ENCODE measurements around the gene SLFN5.
"Not testable (repeated sequence)": the region's sequence is repeated elsewhere in the genome, so short reads cannot be mapped to it uniquely, and the experiment has no call there.

SLFN5 gene

DNA sequence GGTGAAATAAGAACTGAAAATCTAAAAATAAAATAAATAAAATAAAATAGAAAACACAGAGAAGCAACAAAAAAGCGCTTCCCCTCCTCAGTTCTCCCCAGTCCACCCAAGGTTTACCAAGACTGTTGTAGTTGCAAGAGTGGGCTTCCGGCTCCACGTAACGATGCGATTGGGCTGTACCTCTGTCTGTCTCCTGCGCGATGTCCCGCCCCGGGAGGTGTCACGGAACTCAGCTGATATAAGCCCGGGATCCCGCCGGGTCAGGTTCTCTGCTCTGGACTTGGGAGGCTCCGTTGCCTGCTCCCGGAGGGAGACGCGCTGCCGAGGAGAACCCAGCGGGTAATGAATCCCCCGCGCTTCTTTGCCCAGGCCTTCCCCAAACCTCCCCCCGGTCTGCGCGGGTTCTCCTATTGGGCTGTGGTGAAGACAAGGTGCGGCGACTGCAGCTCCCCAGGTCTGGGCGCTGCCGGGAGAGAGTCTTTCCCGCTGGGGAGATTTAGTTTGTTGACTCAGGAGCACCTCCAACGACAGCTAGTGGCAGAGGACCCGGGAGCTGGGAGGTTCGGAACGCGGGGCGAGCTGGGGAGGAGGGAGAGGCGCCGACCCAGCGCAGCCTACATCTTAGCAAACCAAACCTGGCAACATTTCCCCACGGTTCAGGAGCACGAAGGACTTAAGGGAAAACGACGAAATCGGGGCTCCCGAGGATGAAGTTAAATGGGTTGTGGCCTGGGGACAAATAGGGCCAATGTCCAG, at the start of gene SLFN5:
Gene SLFN5 (plus strand): TSS at position 268 of the 756 bp plus-strand sequence. CDS start 15,619 bp downstream, outside the sequence.
- DNase-seq (ENCODE audit: low read depth in 2 of 2): peak; percentile 76 to 79

- not testable (repeated sequence) for DNase-seq (ENCODE audit: low read depth in 2 of 2)
Observed at GRCh38 chr17:35194001-35194400, 48.9 kb upstream of the SLFN5 start, which contains the start of gene SLC35G3. SLC35G3 (minus strand) TSS chr17:35194393; CDS start chr17:35194307, 86 bp downstream.

DNA sequence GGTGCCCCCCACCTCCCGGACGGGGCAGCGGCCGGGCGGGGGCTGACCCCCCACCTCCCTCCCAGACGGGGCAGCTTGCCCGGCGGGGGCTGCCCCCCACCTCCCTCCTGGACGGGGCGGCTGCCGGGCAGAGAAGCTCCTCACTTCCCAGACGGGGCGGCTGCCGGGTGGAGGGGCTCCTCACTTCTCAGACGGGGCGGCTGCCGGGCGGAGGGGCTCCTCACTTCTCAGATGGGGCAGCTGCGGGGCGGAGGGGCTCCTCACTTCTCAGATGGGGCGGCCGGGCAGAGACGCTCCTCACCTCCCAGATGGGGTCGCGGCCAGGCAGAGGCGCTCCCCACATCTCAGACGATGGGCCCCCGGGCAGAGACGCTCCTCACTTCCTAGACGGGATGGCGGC, 47.8 kb upstream of the SLFN5 start:
- not testable (repeated sequence) for DNase-seq (ENCODE audit: low read depth in 2 of 2)

DNA sequence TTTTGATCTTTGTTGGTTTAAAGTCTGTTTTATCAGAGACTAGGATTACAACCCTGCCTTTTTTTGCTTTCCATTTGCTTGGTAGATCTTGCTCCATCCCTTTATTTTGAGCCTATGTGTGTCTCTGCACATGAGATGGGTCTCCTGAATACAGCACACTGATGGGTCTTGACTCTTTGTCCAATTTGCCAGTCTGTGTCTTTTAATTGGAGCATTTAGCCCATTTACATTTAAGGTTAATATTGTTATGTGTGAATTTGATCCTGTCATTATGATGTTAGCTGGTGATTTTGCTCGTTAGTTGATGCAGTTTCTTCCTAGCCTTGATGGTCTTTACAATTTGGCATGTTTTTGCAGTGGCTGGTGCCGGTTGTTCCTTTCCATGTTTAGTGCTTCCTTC, 40.3 kb upstream of the SLFN5 start:
- not testable (repeated sequence) for DNase-seq (ENCODE audit: low read depth in 2 of 2)

- DNase-seq (ENCODE audit: low read depth in 2 of 2): no peak
Observed at GRCh38 chr17:35210741-35211140, 32.1 kb upstream of the SLFN5 start.

DNA sequence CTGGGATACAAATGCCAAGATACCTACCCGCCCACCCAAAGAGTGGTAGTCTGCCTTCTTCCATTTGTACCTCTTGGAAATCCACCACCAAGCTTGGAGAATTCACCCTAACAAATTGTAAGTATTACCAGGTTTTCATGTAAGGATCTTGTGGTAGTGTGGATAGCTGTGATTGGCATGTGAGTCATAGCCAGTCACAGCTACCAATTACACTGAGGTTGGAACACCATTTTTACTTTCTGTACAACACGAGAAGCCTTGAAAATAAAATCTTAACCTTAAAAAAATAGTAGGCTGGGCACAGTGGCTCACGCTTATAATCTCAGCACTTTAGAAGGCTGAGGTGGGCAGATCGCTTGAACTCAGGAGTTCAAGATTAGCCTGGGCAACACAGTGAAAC, 30.2 kb upstream of the SLFN5 start:
- no peak for DNase-seq (ENCODE audit: low read depth in 2 of 2)

DNA sequence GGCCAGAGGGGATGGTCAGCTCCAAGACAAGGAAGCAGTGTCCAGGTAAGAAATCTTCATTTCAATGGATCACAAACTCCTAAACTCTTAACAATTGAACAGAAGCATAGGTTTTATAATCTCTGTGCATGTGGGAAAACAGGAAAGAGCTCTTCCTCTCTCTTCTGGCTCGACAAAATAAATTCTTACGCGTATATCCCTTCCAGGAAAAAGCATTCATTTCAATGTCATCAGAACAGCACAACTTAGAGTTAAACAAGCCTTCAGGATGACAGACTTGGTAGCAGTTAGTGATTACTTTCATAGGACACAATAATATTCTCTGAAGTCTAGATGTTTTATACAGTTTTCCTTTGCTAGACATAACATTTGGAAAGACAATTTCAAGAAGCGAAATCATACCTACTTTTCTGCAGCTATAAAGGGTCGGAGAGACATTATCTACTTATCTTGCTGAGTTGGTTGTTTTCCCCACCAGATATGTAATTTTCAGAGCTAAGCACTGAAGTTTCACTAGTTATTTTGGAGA, 29.4 kb upstream of the SLFN5 start:
- no peak for DNase-seq (ENCODE audit: low read depth in 2 of 2)

GRCh38 chr17:35214192-35214591, 28.7 kb upstream of the SLFN5 start:
- DNase-seq (ENCODE audit: low read depth in 2 of 2): no peak

- DNase-seq (ENCODE audit: low read depth in 2 of 2): no peak
Observed at GRCh38 chr17:35214631-35215273, 28.1 kb upstream of the SLFN5 start.

GRCh38 chr17:35217107-35217506, 25.8 kb upstream of the SLFN5 start:
- no peak for DNase-seq (ENCODE audit: low read depth in 2 of 2)

- no peak for DNase-seq (ENCODE audit: low read depth in 2 of 2)
Observed at GRCh38 chr17:35218915-35219314, 24.0 kb upstream of the SLFN5 start.

DNA sequence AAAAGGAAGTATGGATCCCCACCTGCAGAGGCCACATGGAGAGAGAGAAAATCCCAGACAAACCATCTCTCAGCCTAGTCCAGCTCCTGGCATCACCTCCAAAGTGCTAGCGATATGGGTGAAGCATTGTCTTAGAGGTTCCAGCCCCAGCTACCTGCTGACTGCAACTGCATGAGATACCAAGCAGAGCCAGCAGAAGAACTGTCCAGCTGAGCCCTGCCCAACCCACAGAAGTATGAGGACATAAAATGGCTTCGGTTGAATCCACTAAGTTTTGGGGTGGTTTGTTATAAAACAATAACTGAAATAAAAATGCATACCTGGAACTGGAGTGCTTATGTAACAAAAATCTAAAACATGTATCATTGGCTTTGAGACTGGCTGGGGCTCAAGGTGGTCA, 20.4 kb upstream of the SLFN5 start:
- DNase-seq (ENCODE audit: low read depth in 2 of 2): no peak

- no peak for DNase-seq (ENCODE audit: low read depth in 2 of 2)
Observed at GRCh38 chr17:35224436-35224835, 18.4 kb upstream of the SLFN5 start.

GRCh38 chr17:35227546-35227945, 15.3 kb upstream of the SLFN5 start:
- DNase-seq (ENCODE audit: low read depth in 2 of 2): no peak

GRCh38 chr17:35229638-35230037, 13.2 kb upstream of the SLFN5 start:
- no peak for DNase-seq (ENCODE audit: low read depth in 2 of 2)

DNA sequence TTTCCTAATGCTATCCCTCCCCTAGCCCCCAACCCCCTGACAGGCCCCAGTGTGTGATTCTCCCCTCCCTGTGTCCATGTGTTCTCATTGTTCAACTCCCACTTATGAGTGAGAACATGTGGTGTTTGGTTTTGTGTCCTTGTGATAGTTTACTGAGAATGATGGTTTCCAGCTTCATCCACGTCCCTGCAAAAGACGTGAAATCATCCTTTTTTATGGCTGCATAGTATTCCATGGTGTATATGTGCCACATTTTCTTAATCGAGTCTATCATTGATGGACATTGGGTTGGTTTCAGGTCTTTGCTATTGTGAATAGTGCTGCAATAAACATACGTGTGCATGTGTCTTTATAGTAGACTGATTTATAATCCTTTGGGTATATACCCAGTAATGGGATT, 8.6 kb upstream of the SLFN5 start:
- not testable (repeated sequence) for DNase-seq (ENCODE audit: low read depth in 2 of 2)

DNA sequence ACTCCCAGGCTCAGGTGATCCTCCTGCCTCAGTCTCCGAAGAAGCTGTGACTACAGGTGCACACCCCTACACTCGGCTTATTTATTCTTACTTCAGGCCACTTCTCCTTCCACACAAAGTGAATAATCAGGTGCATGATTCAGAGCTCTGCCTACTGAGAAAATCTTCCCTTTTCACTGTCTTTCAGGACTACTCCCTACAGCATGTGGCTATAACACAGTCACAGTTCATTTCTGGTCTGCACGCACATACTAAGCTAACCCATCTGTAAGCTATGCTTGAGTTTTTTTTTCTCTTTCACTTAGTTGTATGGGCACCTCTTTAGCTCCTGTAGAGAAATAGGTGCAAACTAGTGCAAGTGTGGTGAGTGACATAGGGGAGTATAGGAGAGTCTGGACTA, 7.6 kb upstream of the SLFN5 start:
- no peak for DNase-seq (ENCODE audit: low read depth in 2 of 2)

GRCh38 chr17:35235917-35236316, 7.0 kb upstream of the SLFN5 start:
- no peak for DNase-seq (ENCODE audit: low read depth in 2 of 2)

GRCh38 chr17:35236821-35237220, 6.1 kb upstream of the SLFN5 start:
- no peak for DNase-seq (ENCODE audit: low read depth in 2 of 2)

GRCh38 chr17:35238821-35239220, 4.1 kb upstream of the SLFN5 start:
- no peak for DNase-seq (ENCODE audit: low read depth in 2 of 2)

DNA sequence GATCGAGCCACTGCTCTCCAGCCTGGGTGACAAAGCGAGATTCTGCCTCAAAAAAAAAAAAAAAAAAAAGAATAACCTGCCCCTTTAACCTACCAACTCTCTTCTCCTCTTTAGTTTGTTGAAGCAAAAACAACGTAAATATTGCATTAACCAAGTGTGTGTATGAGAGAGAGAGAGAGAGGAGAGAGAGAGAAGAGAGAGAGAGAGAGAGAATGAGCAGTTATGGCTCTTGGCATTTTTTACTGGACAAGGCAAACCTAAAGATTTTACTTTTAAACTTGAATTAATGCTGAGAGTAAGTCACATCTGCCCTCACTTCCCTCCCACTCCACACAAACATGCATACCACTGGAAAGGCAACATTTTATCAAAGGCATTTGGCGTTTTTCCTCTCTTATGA, 3.0 kb upstream of the SLFN5 start:
- no peak for DNase-seq (ENCODE audit: low read depth in 2 of 2)

GRCh38 chr17:35240861-35241260, 2.0 kb upstream of the SLFN5 start:
- no peak for DNase-seq (ENCODE audit: low read depth in 2 of 2)

DNA sequence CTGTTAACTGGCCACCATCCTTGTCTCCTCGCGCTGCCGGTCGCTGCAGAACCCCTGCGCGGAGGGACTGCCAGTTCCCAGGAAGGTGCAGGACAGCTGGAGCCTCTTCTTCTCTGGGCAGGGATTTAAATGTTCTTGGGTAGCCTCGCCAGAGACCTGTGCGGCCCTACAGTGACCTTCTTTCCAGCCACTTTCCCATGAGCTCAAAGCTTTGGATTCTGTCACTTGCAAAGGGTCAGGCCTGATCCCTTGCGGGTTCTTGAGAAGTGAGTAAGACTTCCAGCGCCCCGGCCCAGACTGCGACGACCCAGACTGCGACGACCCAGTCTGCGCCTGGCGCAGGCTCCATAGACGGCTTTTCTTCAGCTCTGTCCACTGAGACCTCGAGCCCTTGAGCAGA, 1.4 kb upstream of the SLFN5 start:
- DNase-seq (ENCODE audit: low read depth in 2 of 2): no peak
